Activated naive CD4-positive, alpha-beta T cell treated with anti-CD3 and anti-CD28 coated beads for 36 hours (primary cell): Measurements from ENCODE around the gene WNK2. TPM values are rescaled to one million over a fixed set of nuclear protein-coding genes. Genes with fewer than 3 reads are reported as not detected.

Experiments used
- CTCF ChIA-PET: fragments of 350-600 bp; sonication (Branson Sonifier 250); formaldehyde crosslinking; loops from one replicate; lab custom pipeline; 2021; ENCODE audit warnings: antibody characterized with exemption; lab: Charles Lee
- DNase-seq: peaks from one replicate; pipeline ENCODE4 v3.0.0-alpha.2; 2020
- H3K27ac Mint-ChIP-seq: one replicate; pipeline ENCODE4 v1.8.0; 2021; ENCODE audit warnings: mild to moderate bottlenecking, mixed read lengths
- H3K27me3 Mint-ChIP-seq: one replicate; pipeline ENCODE4 v1.8.0; 2021; ENCODE audit warnings: low read depth, mixed read lengths
- H3K36me3 Mint-ChIP-seq: one replicate; pipeline ENCODE4 v1.8.0; 2021; ENCODE audit warnings: low read depth, mixed read lengths
- H3K4me1 Mint-ChIP-seq: one replicate; pipeline ENCODE4 v1.8.0; 2021; ENCODE audit warnings: low read depth, mixed read lengths
- H3K4me3 Mint-ChIP-seq: one replicate; pipeline ENCODE4 v1.8.0; 2021; ENCODE audit warnings: mild to moderate bottlenecking, moderate library complexity, mixed read lengths
- H3K9me3 Mint-ChIP-seq: one replicate; pipeline ENCODE4 v1.8.0; 2021; ENCODE audit warnings: mixed read lengths
- intact Hi-C: fragments of 100-400 bp; cut with micrococcal nuclease; formaldehyde crosslinking; loops from one replicate; pipeline ENCODE4 v1.15.1; 2023
- total RNA-seq, 2 experiments: library from RNA; stranded (reverse); gene quantifications; one replicate each; pipeline ENCODE4 v1.2.3, GENCODE V29; 2021

WNK2 gene
- total RNA-seq, 2 experiments from 2014 or later, result 5.2 to 5.8 TPM

- no peaks in the 10 kb centered on the region for H3K36me3 Mint-ChIP-seq
- no peak overlapping the region for H3K4me3 Mint-ChIP-seq
- CTCF ChIA-PET, result interaction anchor here (0.9 kb wide), 1 partner anchor 13 kb away, joined by 3 read pairs; no protein-coding TSS in a partner anchor
- intact Hi-C loops, result no loop called here
- DNase-seq, result no peak
- no peaks in the 10 kb centered on the region for H3K9me3 Mint-ChIP-seq
- no peaks in the 10 kb centered on the region for H3K4me1 Mint-ChIP-seq
- no peak overlapping the region for H3K27ac Mint-ChIP-seq
- H3K27me3 Mint-ChIP-seq, result no peaks in the 10 kb centered on the region
Observed at GRCh38 chr9:93167185-93167584, 16.8 kb upstream of the WNK2 start.

DNA sequence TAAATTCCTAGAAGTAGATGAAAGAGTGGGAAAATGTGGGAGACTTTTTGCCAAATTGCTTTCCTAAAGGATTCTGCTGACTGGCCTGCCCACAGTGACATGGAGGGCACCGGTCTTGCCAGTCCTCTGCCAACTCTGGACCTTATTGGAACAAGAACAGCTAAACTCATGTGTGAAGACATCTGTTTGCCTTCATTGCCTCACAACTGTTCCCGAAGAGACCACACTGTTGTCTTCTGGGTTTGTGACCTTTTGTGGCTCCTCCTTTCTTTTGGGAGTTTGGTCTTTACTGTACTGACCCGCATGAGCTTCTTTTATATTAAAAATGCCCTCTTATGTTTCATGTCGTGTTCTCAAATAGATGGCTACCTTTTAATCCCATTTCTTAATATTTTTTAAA, 16.1 kb upstream of the WNK2 start:
- Mint-ChIP-seq H3K4me3 (no peak overlapping the region), H3K27me3 (no peaks in the 10 kb centered on the region), H3K4me1 (no peaks in the 10 kb centered on the region), H3K36me3 (no peaks in the 10 kb centered on the region), H3K9me3 (no peaks in the 10 kb centered on the region), H3K27ac (no peak overlapping the region)
- intact Hi-C loops, result no loop called here
- CTCF ChIA-PET, result interaction anchor here (0.9 kb wide), 1 partner anchor 14 kb away, joined by 3 read pairs; no protein-coding TSS in a partner anchor
- DNase-seq, result no peak

GRCh38 chr9:93168581-93168980, 15.4 kb upstream of the WNK2 start:
- CTCF ChIA-PET, result no interaction called here
- Mint-ChIP-seq H3K27ac (no peak overlapping the region), H3K36me3 (no peaks in the 10 kb centered on the region), H3K4me3 (no peak overlapping the region), H3K27me3 (no peaks in the 10 kb centered on the region), H3K9me3 (no peaks in the 10 kb centered on the region), H3K4me1 (no peaks in the 10 kb centered on the region)
- intact Hi-C loops, result no loop called here
- DNase-seq, result no peak

DNA sequence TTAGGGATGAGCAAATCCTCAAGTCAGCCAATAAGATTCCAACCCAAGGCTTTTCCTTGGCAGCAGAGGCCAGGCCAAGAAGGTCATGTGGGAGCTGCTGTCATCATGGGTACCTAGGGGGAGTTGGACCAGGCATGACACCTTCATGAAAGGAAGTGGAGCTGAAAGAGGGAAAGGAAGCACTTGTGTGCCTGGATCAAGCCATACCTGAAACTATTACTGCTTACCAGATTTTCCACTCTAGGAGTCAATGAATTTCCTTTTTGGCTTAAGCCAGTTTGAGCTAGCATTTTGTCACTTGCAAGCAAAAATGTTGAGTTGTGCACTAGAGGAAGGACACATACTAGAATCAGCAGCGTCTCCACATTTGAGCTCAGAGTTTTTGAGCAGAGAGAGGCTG, 14.5 kb upstream of the WNK2 start:
- CTCF ChIA-PET, result no interaction called here
- no peaks in the 10 kb centered on the region for H3K4me1 Mint-ChIP-seq

GRCh38 chr9:93170571-93170970, 13.4 kb upstream of the WNK2 start:
- H3K4me1 Mint-ChIP-seq, result no peaks in the 10 kb centered on the region
- no peak overlapping the region for H3K4me3 Mint-ChIP-seq
- H3K27ac Mint-ChIP-seq, result no peak overlapping the region
- no peaks in the 10 kb centered on the region for H3K27me3 Mint-ChIP-seq
- CTCF ChIA-PET, result no interaction called here
- H3K36me3 Mint-ChIP-seq, result no peaks in the 10 kb centered on the region
- no peak for DNase-seq
- no peaks in the 10 kb centered on the region for H3K9me3 Mint-ChIP-seq
- intact Hi-C loops, result no loop called here

More for the DNA sequence above, 14.5 kb upstream of the WNK2 start:
- Mint-ChIP-seq H3K27ac (no peak overlapping the region), H3K9me3 (no peaks in the 10 kb centered on the region), H3K4me3 (no peak overlapping the region), H3K36me3 (no peaks in the 10 kb centered on the region), H3K27me3 (no peaks in the 10 kb centered on the region)
- no peak for DNase-seq
- intact Hi-C loops, result no loop called here

DNA sequence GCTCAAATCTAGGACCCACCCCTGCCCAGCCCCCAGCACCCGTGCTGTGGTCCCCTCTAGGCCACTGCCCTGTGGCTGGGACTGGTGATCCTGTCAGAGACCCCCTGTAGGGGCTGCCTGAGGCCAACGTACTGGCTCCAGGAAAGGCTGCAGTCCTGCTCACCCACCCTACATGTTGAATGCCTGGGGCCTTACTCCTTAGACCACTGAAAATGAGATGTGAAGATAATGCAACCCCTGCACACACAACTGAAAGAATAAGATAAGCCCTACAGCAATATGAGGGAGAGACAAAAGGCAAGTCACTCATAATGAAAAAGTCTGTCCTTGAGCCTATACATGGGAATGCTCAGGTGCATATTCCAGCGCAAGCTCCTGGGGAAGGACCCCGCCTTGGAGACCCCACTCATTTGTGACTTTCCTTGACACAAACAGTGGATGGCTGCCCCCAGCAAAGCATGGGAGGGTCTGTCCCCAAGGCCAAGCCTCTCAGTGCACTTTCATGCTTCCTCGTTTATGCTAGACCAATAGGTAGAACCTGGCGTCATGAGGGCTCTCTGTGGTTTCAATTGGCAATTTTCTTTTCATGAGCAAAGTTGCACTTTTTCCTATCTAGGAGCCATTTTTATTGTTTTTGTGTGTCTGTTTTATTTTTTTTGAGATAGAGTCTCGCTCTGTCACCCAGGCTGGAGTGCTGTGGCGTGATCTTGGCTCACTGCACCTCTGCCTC, 12.5 kb upstream of the WNK2 start:
- no peaks in the 10 kb centered on the region for H3K4me1 Mint-ChIP-seq
- H3K9me3 Mint-ChIP-seq, result no peaks in the 10 kb centered on the region
- H3K27ac Mint-ChIP-seq, result no peak overlapping the region
- intact Hi-C loops, result no loop called here
- H3K36me3 Mint-ChIP-seq, result no peaks in the 10 kb centered on the region
- no peak overlapping the region for H3K4me3 Mint-ChIP-seq
- no peak for DNase-seq
- CTCF ChIA-PET, result no interaction called here
- H3K27me3 Mint-ChIP-seq, result no peaks in the 10 kb centered on the region

- CTCF ChIA-PET, result interaction anchor here (0.6 to 1.1 kb wide), 2 partner anchors 130 to 463 kb away, joined by 3 read pairs; no protein-coding TSS in a partner anchor
- H3K4me1 Mint-ChIP-seq, result no peaks in the 10 kb centered on the region
- intact Hi-C loops, result no loop called here
- H3K9me3 Mint-ChIP-seq, result no peaks in the 10 kb centered on the region
- no peak for DNase-seq
- H3K4me3 Mint-ChIP-seq, result no peak overlapping the region
- no peaks in the 10 kb centered on the region for H3K27me3 Mint-ChIP-seq
- H3K36me3 Mint-ChIP-seq, result no peaks in the 10 kb centered on the region
- H3K27ac Mint-ChIP-seq, result no peak overlapping the region
Observed at GRCh38 chr9:93172666-93173364, 11.1 kb upstream of the WNK2 start.

DNA sequence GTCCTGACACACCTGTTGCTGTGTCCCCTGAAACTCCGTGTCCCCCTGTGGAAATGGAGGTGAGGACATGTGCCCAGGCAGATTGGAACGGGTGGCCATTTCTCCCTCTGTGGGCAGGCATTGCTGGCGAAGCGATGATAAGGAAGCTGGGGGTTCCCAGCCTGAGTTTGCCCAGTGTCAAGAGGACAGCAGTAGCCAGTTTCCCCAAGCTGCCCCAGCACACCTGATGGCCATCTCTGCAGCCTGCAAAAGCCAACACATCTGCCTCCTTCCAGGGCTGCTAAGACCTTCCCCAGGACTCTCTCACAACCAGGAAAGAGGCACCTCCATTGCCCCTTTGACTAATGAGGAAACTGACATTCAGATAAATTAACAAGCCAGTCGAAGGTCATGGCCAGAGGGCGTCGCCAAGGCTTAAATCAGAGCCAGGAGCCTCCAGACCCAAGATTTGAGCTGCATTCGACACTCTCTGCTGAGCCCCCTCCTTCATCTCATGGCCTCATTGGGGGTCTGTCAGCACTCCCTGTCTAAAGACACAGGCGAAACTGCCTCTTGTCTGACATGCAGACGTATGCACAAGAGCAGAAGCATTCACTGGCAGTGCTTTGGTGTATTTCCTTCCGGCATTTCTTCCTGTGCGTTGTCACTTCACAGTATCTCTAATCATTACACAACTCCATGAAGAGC, 10.4 kb upstream of the WNK2 start:
- Mint-ChIP-seq H3K4me1 (no peaks in the 10 kb centered on the region), H3K27ac (no peak overlapping the region), H3K27me3 (no peaks in the 10 kb centered on the region), H3K9me3 (no peaks in the 10 kb centered on the region), H3K36me3 (no peaks in the 10 kb centered on the region), H3K4me3 (no peak overlapping the region)
- CTCF ChIA-PET, result interaction anchor here (1.1 kb wide), 1 partner anchor 129 kb away, joined by 3 read pairs; no protein-coding TSS in a partner anchor
- DNase-seq, result no peak
- intact Hi-C loops, result no loop called here

GRCh38 chr9:93174976-93175375, 9.0 kb upstream of the WNK2 start:
- H3K36me3 Mint-ChIP-seq, result no peaks in the 10 kb centered on the region
- no peak overlapping the region for H3K27ac Mint-ChIP-seq
- H3K4me1 Mint-ChIP-seq, result no peaks in the 10 kb centered on the region
- intact Hi-C loops, result no loop called here
- peaks cover under 1% of the 10 kb centered on the region for H3K27me3 Mint-ChIP-seq
- CTCF ChIA-PET, result interaction anchor here (0.7 kb wide), 1 partner anchor 139 kb away, joined by 3 read pairs; no protein-coding TSS in a partner anchor
- no peak for DNase-seq
- no peaks in the 10 kb centered on the region for H3K9me3 Mint-ChIP-seq
- H3K4me3 Mint-ChIP-seq, result no peak overlapping the region

DNA sequence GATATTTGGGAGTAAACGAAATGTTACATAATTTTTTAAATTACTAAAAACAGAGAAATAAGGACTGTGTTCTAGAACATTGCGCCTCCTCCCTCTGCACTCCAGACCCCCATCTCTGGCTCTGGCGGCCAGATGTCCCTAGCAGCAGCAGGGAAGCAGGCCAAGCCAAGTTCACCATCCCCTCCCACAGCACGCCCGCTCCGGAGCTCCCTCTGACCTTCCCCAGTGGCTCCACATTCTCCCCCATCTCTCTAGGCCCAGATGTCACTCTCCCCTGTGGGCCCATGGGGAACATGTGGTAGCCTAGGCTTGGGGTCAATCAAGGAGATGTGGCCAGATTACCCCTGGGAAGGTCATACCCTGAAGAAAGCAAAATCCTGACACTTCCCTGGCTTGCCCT, 6.3 kb upstream of the WNK2 start:
- Mint-ChIP-seq H3K4me3 (no peak overlapping the region), H3K27ac (no peak overlapping the region), H3K27me3 (peaks cover 7% of the 10 kb centered on the region), H3K36me3 (no peaks in the 10 kb centered on the region), H3K9me3 (no peaks in the 10 kb centered on the region), H3K4me1 (no peaks in the 10 kb centered on the region)
- no peak for DNase-seq
- intact Hi-C loops, result no loop called here
- CTCF ChIA-PET, result no interaction called here

GRCh38 chr9:93178851-93179786, 4.8 kb upstream of the WNK2 start:
- Mint-ChIP-seq H3K4me3 (no peak overlapping the region), H3K4me1 (peaks cover 9% of the 10 kb centered on the region), H3K27ac (no peak overlapping the region), H3K36me3 (no peaks in the 10 kb centered on the region), H3K9me3 (no peaks in the 10 kb centered on the region), H3K27me3 (peaks cover 13% of the 10 kb centered on the region)
- CTCF ChIA-PET, result no interaction called here
- intact Hi-C loops, result no loop called here
- DNase-seq, result no peak

- intact Hi-C loops, result no loop called here
- Mint-ChIP-seq H3K27ac (no peak overlapping the region), H3K4me3 (no peak overlapping the region), H3K36me3 (no peaks in the 10 kb centered on the region), H3K9me3 (no peaks in the 10 kb centered on the region), H3K4me1 (peaks cover 9% of the 10 kb centered on the region), H3K27me3 (peaks cover 17% of the 10 kb centered on the region)
- CTCF ChIA-PET, result no interaction called here
- no peak for DNase-seq
Observed at GRCh38 chr9:93180938-93181337, 3.0 kb upstream of the WNK2 start.
